Stomach (tissue), 4 donors: ENCODE measurements around the gene STK32C.

Experiments used
- EP300 ChIP-seq: sonication (generic); formaldehyde crosslinking; IDR thresholded peaks from one replicate; pipeline ENCODE4 v1.6.1; 2017; ENCODE audit warnings: antibody characterized with exemption
- POLR2A ChIP-seq, 4 donors: fragments of 450-650 bp; IDR thresholded peaks; one replicate each; pipeline ENCODE4 v1.6.1; 2016; ENCODE audit warnings: antibody characterized with exemption in 4 of 4, control low read depth in 2 of 4, mild to moderate bottlenecking in 1 of 4, moderate library complexity in 1 of 4
- POLR2AphosphoS5 ChIP-seq, 3 donors: sonication (generic); formaldehyde crosslinking; IDR thresholded peaks; one replicate each; pipeline ENCODE4 v1.6.1; 2016; ENCODE audit warnings: antibody characterized with exemption in 3 of 3
- TF ChIP-seq, protein P1 (sequence below), 7 experiments: fragments of 450-650 bp in 4 of 7; fragments of 200-600 bp in 3 of 7; sonication (generic) in 3 of 7; IDR thresholded peaks; one replicate each; pipeline ENCODE4 v1.5.1; 2016 to 2019; ENCODE audit warnings: antibody characterized with exemption in 7 of 7, control low read depth in 2 of 7, mild to moderate bottlenecking in 1 of 7

DNA sequence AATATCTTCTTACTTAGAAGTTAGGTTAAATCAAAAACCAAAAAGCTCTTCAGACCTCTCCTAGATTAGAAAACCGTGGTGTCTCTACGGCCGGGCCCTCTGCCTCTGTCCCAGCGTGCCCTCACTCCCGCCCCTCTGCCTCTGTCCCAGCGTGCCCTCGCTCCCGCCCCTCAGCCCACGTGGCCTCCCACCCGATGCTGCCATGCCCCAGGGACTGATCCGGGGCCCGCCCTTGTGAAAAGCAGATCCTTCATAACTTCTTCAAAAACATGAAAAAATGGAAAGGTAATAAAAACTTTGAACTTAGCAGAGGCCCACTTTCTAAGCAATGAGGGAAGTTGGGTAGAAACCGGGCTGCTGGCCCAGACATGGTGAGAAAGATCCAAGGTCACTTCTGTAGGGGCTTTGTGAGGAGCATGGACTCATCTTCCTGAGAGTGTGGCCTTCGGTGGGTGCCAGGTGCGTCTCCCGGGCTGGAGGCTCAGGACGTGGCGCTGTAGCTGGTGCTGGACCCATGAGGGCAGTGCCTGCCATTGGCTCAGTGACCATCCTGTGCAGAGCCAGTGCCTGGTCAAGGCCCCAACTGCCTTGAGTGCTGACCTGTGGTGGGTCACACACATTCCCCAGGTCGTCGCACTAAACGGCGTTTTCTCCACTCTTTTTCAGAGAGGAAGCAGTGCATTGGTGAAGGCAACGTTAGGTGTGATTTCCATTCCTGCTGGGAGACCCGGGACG is 125.9 kb downstream of the STK32C start:
- TF ChIP-seq POLR2A (IDR thresholded peaks at IDR 0.05), result no peak
- TF ChIP-seq EP300, result no peak
- TF ChIP-seq, protein P1, sequence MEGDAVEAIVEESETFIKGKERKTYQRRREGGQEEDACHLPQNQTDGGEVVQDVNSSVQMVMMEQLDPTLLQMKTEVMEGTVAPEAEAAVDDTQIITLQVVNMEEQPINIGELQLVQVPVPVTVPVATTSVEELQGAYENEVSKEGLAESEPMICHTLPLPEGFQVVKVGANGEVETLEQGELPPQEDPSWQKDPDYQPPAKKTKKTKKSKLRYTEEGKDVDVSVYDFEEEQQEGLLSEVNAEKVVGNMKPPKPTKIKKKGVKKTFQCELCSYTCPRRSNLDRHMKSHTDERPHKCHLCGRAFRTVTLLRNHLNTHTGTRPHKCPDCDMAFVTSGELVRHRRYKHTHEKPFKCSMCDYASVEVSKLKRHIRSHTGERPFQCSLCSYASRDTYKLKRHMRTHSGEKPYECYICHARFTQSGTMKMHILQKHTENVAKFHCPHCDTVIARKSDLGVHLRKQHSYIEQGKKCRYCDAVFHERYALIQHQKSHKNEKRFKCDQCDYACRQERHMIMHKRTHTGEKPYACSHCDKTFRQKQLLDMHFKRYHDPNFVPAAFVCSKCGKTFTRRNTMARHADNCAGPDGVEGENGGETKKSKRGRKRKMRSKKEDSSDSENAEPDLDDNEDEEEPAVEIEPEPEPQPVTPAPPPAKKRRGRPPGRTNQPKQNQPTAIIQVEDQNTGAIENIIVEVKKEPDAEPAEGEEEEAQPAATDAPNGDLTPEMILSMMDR (IDR thresholded peaks at IDR 0.05), result no peak
- TF ChIP-seq POLR2AphosphoS5 (IDR thresholded peaks at IDR 0.05), result no peak
